HG03378 (cell line): ENCODE data around the gene PRRC2A.
A peak's percentile ranks its signal among the peaks of the same experiment; 100 is the strongest.

ENCODE experiments used
- ATAC-seq: cut with Tn5 transposase; IDR thresholded peaks from one replicate; pipeline ENCODE4 v1.9.1; 2021; ENCODE audit warnings: mild to moderate bottlenecking, moderate library complexity; ENCODE audit not compliant: unreplicated experiment

PRRC2A gene

DNA sequence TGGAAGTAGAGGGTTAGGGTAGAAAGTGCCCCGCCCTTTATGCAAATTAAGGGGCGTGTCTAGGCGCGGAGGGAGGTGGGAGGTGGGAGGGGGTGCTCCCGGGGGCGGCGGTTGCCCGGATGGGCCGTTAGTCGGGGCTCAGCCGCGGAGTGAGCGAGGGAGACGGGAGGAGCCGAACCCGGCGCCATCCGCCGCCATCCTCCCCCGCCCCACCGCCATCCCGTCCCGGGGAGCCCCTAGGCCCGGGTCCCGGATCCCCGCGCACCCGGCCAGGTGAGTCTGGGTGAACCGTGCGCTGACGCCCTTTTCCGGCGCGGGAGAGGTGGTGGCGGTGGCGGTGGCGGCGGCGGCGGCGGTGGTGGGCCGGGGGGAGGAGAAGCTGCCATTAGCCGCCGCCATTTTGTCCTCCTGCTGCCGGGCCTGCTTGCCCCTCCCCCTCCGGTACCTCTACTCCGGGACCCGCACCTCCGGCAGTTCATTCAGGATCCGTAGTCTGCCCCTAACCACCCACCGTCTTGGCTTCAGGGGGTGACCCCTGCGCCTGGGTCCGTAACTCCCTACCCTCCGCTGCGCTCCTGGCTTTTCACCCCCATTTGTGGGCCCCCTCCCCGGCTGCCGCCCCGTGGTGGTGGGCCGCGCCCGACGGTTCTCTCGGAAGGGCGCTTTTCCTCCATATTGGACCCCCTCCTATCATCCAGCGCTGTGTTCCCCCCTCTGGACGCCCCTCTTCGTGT lies at the start of gene PRRC2A:
PRRC2A (plus strand) TSS at position 130 of the 734 bp plus-strand sequence. CDS start 2,075 bp downstream, outside the sequence.
- peak; percentile 19 for ATAC-seq

- ATAC-seq: peak; percentile 26
These were observed 48.2 kb upstream of the PRRC2A start, which contains the start of gene LTA for GRCh38 chr6:31572041-31572911. LTA (plus strand) TSS chr6:31572289; CDS start chr6:31572743, 454 bp downstream.

DNA sequence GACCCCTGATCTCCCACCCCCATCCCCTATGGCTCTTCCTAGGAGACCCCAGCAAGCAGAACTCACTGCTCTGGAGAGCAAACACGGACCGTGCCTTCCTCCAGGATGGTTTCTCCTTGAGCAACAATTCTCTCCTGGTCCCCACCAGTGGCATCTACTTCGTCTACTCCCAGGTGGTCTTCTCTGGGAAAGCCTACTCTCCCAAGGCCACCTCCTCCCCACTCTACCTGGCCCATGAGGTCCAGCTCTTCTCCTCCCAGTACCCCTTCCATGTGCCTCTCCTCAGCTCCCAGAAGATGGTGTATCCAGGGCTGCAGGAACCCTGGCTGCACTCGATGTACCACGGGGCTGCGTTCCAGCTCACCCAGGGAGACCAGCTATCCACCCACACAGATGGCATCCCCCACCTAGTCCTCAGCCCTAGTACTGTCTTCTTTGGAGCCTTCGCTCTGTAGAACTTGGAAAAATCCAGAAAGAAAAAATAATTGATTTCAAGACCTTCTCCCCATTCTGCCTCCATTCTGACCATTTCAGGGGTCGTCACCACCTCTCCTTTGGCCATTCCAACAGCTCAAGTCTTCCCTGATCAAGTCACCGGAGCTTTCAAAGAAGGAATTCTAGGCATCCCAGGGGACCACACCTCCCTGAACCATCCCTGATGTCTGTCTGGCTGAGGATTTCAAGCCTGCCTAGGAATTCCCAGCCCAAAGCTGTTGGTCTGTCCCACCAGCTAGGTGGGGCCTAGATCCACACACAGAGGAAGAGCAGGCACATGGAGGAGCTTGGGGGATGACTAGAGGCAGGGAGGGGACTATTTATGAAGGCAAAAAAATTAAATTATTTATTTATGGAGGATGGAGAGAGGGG lies 47.0 kb upstream of the PRRC2A start:
- ATAC-seq: no peak

DNA sequence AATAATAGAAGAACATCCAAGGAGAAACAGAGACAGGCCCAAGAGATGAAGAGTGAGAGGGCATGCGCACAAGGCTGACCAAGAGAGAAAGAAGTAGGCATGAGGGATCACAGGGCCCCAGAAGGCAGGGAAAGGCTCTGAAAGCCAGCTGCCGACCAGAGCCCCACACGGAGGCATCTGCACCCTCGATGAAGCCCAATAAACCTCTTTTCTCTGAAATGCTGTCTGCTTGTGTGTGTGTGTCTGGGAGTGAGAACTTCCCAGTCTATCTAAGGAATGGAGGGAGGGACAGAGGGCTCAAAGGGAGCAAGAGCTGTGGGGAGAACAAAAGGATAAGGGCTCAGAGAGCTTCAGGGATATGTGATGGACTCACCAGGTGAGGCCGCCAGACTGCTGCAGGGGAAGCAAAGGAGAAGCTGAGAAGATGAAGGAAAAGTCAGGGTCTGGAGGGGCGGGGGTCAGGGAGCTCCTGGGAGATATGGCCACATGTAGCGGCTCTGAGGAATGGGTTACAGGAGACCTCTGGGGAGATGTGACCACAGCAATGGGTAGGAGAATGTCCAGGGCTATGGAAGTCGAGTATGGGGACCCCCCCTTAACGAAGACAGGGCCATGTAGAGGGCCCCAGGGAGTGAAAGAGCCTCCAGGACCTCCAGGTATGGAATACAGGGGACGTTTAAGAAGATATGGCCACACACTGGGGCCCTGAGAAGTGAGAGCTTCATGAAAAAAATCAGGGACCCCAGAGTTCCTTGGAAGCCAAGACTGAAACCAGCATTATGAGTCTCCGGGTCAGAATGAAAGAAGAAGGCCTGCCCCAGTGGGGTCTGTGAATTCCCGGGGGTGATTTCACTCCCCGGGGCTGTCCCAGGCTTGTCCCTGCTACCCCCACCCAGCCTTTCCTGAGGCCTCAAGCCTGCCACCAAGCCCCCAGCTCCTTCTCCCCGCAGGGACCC lies 46.1 kb upstream of the PRRC2A start:
- ATAC-seq: no peak

GRCh38 chr6:31575335-31575901 lies 45.1 kb upstream of the PRRC2A start, which contains the start of gene TNF:
TNF (plus strand) TSS chr6:31575565; CDS start chr6:31575742, 177 bp downstream.
- ATAC-seq: no peak

DNA sequence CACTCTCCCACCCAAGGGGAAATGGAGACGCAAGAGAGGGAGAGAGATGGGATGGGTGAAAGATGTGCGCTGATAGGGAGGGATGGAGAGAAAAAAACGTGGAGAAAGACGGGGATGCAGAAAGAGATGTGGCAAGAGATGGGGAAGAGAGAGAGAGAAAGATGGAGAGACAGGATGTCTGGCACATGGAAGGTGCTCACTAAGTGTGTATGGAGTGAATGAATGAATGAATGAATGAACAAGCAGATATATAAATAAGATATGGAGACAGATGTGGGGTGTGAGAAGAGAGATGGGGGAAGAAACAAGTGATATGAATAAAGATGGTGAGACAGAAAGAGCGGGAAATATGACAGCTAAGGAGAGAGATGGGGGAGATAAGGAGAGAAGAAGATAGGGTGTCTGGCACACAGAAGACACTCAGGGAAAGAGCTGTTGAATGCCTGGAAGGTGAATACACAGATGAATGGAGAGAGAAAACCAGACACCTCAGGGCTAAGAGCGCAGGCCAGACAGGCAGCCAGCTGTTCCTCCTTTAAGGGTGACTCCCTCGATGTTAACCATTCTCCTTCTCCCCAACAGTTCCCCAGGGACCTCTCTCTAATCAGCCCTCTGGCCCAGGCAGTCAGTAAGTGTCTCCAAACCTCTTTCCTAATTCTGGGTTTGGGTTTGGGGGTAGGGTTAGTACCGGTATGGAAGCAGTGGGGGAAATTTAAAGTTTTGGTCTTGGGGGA lies 44.4 kb upstream of the PRRC2A start:
- no peak for ATAC-seq

- no peak for ATAC-seq
These were observed 43.5 kb upstream of the PRRC2A start for GRCh38 chr6:31576897-31577578.

DNA sequence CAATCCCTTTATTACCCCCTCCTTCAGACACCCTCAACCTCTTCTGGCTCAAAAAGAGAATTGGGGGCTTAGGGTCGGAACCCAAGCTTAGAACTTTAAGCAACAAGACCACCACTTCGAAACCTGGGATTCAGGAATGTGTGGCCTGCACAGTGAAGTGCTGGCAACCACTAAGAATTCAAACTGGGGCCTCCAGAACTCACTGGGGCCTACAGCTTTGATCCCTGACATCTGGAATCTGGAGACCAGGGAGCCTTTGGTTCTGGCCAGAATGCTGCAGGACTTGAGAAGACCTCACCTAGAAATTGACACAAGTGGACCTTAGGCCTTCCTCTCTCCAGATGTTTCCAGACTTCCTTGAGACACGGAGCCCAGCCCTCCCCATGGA lies 42.9 kb upstream of the PRRC2A start:
- no peak for ATAC-seq

DNA sequence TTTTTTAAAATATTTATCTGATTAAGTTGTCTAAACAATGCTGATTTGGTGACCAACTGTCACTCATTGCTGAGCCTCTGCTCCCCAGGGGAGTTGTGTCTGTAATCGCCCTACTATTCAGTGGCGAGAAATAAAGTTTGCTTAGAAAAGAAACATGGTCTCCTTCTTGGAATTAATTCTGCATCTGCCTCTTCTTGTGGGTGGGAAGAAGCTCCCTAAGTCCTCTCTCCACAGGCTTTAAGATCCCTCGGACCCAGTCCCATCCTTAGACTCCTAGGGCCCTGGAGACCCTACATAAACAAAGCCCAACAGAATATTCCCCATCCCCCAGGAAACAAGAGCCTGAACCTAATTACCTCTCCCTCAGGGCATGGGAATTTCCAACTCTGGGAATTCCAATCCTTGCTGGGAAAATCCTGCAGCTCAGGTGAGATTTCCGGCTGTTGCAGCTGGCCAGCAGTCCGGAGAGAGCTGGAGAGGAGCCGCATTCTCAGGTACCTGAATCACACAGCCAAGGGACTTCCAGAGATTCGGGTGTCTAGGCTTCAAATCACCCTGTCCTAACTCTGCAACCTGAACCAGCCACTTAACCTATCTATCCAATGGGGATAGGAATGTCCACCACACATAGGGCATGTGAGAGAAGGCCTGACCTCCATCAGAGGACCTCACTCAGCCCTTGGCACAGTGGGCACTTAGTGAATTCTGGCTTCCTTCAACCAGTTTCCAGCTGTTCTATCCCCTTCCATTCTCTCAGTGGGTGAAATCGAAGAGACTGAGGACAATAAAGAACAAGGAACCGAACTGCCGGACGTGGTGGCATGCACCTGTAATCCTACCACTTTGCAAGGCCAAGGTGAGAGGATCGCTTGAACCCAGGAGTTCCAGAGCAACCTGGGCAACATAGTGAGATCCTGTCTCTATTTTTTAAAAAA lies 42.1 kb upstream of the PRRC2A start:
- ATAC-seq: no peak

DNA sequence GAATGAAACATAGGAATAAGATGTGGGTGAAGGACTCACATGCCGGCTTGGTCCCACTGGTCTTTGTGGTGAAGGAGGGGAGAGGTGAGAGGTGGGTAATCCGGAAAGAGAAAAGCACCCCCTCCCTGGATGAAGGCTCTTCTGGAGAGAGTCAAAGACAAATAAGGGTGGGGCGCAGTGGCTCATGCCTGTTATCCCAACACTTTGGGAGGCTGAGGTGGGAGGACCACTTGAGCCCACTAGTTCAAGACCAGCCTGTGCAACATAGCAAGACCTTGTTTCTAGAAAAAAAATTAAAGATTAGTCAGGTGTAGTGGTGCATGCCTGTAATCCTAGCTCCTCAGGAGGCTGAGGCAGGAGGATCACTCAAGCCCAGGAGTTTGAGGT lies 41.4 kb upstream of the PRRC2A start:
- ATAC-seq: no peak

- no peak for ATAC-seq
These were observed 40.7 kb upstream of the PRRC2A start for GRCh38 chr6:31579546-31580437.

GRCh38 chr6:31580438-31580740 lies 40.1 kb upstream of the PRRC2A start:
- ATAC-seq: no peak

DNA sequence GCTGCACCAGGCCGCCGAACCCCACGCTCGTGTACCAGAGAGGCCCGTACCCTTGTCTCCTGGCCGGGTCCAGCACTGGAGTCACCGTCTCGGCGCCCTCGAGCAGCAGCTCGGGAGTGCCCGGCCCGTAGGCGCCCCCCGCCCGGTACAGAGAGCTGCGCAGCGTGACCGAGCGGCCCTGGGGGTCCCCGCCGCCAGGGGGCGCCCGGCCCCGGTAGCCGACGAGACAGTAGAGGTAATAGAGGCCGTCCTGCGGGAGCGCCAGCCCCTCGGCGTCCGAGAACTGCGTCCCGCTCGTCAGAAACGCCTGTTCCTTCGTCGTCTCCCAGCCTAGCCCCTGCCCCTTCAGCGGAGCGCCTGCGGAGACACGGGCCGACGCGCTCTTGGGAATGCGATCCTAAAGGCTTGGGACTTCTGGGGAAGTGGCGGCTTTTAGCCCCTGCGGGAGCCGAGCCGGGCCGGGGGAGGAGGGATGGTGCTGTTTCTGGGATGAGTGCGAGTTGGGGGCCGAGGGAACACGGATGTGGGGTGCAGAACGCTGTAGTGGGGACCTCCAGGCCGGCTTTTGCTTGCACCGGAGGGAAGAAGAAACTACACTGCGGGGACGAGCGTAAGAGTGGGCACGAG lies 39.6 kb upstream of the PRRC2A start:
- peak; percentile 43 for ATAC-seq

DNA sequence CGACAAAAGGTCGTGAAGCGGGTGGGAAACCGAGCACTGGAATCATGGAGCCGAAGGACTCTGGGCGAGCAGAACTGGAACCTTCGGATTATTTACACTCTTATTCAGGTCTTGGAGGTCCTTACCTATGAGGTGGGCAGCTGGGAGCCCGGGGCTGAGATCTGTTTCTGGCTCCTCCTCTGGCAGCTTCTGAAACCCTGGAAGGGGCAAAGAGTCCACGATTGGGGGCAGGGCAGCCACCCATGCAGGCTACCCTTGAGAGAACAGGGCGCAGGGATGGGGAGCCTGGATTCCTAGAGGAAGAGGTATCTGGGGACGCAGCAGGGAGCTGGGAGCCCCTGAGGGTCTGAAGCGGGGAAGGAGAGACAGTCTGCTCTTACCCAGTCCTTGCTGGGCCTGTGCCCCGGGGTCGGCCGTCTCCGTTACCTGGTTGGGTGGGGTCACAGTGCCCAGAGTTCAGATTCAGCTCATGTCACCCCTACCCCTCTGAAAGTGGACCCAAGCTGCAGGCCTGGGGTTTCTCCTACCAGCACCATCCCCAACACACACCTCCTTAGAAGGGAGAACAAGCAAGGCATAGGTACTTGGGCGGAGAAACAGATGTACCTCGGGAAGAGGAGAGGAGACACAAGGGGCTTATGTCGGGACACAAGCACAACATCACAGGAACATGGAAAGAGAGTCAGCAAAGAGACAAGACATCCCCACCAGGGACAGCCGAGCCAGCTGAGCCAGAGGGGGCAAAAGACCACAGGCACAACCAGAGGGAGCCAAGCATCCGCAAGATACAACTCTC lies 38.9 kb upstream of the PRRC2A start:
- no peak for ATAC-seq

GRCh38 chr6:31582230-31582643 lies 38.3 kb upstream of the PRRC2A start, which contains the start of gene LTB:
LTB (minus strand) TSS chr6:31582424; CDS start chr6:31582417, 7 bp downstream.
- ATAC-seq: no peak
